SK-N-SH (cell line): ENCODE measurements around the gene AQP1. TPM values are rescaled to one million over a fixed set of nuclear protein-coding genes. Genes with fewer than 3 reads are reported as not detected.

Source experiments
- CTCF ChIA-PET: fragments of 300-600, 350-600 bp; formaldehyde crosslinking; extraction: SDS; loops from one replicate; lab custom pipeline; 2021; lab: Yijun Ruan, JAX
- POLR2A ChIA-PET: fragments of 350-600 bp; sonication (Branson Sonifier 250); formaldehyde crosslinking; extraction: SDS; loops from one replicate; lab custom pipeline; 2020; ENCODE audit warnings: antibody characterized with exemption, inconsistent platforms; lab: Yijun Ruan, JAX
- DNase-seq: peaks from one replicate; pipeline ENCODE4 v3.0.0; 2012
- H2AFZ ChIP-seq: fragments of 200-600 bp; sonication (generic); 2 replicates; pipeline ENCODE4 v1.8.1; 2016; ENCODE audit warnings: antibody characterized with exemption, mild to moderate bottlenecking, low read depth
- H3F3A ChIP-seq: fragments of 200-600 bp; sonication (generic); replicated peaks from 2 replicates; pipeline ENCODE3; 2016; ENCODE audit warnings: antibody characterized with exemption, mild to moderate bottlenecking; ENCODE audit not compliant: insufficient read depth
- H3K27ac ChIP-seq, 2 experiments: fragments of 200-500 bp in 1 of 2; fragments of 200-600 bp in 1 of 2; sonication (Bioruptor generic) in 1 of 2; sonication (generic), shearing (Covaris generic) in 1 of 2; 2 replicates each; pipeline versions ENCODE4 v1.5.1 to v1.6.1; 2014 to 2016; ENCODE audit warnings: low read depth in 2 of 2, inconsistent platforms in 1 of 2, low read length in 1 of 2, mild to moderate bottlenecking in 1 of 2, mixed read lengths in 1 of 2
- H3K27me3 ChIP-seq: fragments of 200-600 bp; sonication (generic), shearing (Covaris generic); 2 replicates; pipeline ENCODE4 v1.6.1; 2016; ENCODE audit warnings: mixed run types; ENCODE audit not compliant: insufficient read depth
- H3K36me3 ChIP-seq, 2 experiments: fragments of 200-500 bp in 1 of 2; fragments of 200-600 bp in 1 of 2; sonication (Bioruptor generic) in 1 of 2; sonication (generic) in 1 of 2; replicated peaks in 1 of 2; 2 replicates each; pipeline versions ENCODE3 to v1.5.1; 2014 to 2016; ENCODE audit warnings: low read length in 1 of 2, mild to moderate bottlenecking in 1 of 2; ENCODE audit not compliant: insufficient read depth in 2 of 2, control insufficient read depth in 1 of 2
- H3K4me1 ChIP-seq, 2 experiments: fragments of 200-500 bp in 1 of 2; fragments of 200-600 bp in 1 of 2; sonication (Bioruptor generic) in 1 of 2; sonication (generic), shearing (Covaris generic) in 1 of 2; 2 replicates each; pipeline versions ENCODE4 v1.5.1 to v1.6.1; 2014 to 2016; ENCODE audit warnings: low read depth in 1 of 2, low read length in 1 of 2, mixed run types in 1 of 2; ENCODE audit not compliant: insufficient read depth in 2 of 2, control insufficient read depth in 1 of 2
- H3K4me2 ChIP-seq: fragments of 200-600 bp; sonication (generic), shearing (Covaris generic); 2 replicates; pipeline ENCODE4 v1.6.1; 2017; ENCODE audit warnings: mixed run types
- H3K4me3 ChIP-seq, 2 experiments: fragments of 200-500 bp in 1 of 2; fragments of 200-600 bp in 1 of 2; sonication (Bioruptor generic) in 1 of 2; sonication (generic), shearing (Covaris generic) in 1 of 2; 2 replicates each; pipeline versions ENCODE4 v1.5.1 to v1.8.1; 2014 to 2016; ENCODE audit warnings: low read depth in 2 of 2, inconsistent platforms in 1 of 2, low read length in 1 of 2, mild to moderate bottlenecking in 1 of 2, mixed read lengths in 1 of 2, moderate library complexity in 1 of 2
- H3K79me2 ChIP-seq: fragments of 200-600 bp; sonication (generic); 2 replicates; pipeline ENCODE4 v1.8.1; 2017; ENCODE audit warnings: mild to moderate bottlenecking; ENCODE audit not compliant: insufficient read depth
- H3K9ac ChIP-seq: fragments of 200-600 bp; sonication (generic); 2 replicates; pipeline ENCODE4 v1.6.1; 2017; ENCODE audit warnings: mixed run types
- H3K9me2 ChIP-seq: fragments of 200-600 bp; sonication (generic); 2 replicates; pipeline ENCODE4 v1.6.1; 2017; ENCODE audit warnings: mixed run types
- H3K9me3 ChIP-seq: fragments of 200-600 bp; sonication (generic); 2 replicates; pipeline ENCODE4 v1.6.1; 2017; ENCODE audit warnings: mixed run types, mild to moderate bottlenecking, moderate library complexity
- H4K20me1 ChIP-seq: fragments of 200-600 bp; sonication (generic); 2 replicates; pipeline ENCODE4 v1.6.1; 2017; ENCODE audit warnings: mild to moderate bottlenecking, mixed run types; ENCODE audit not compliant: insufficient read depth
- EP300 ChIP-seq, 2 experiments: IDR thresholded peaks; 2 replicates each; pipeline versions ENCODE4 v1.4.0 to v1.6.1; 2012; ENCODE audit warnings: borderline replicate concordance in 1 of 2, low read depth in 1 of 2, low read length in 1 of 2
- FOXM1 ChIP-seq: IDR thresholded peaks from 2 replicates; pipeline ENCODE4 v1.4.0; 2012; ENCODE audit warnings: low read depth, mild to moderate bottlenecking
- JUND ChIP-seq: IDR thresholded peaks from 2 replicates; pipeline ENCODE4 v1.4.0; 2012
- MXI1 ChIP-seq: IDR thresholded peaks from 2 replicates; pipeline ENCODE4 v1.6.1; 2012; ENCODE audit warnings: mild to moderate bottlenecking, low read depth, low read length, improper control_type of control experiment
- RXRA ChIP-seq: IDR thresholded peaks from 2 replicates; pipeline ENCODE4 v1.4.0; 2012; ENCODE audit warnings: low read depth, mild to moderate bottlenecking, borderline replicate concordance
- TAF1 ChIP-seq: IDR thresholded peaks from 2 replicates; pipeline ENCODE4 v1.6.1; 2012; ENCODE audit warnings: low read depth, mild to moderate bottlenecking, low read length, moderate library complexity, borderline replicate concordance
- TEAD4 ChIP-seq: IDR thresholded peaks from 2 replicates; pipeline ENCODE4 v1.4.0; 2012; ENCODE audit warnings: mild to moderate bottlenecking, borderline replicate concordance; ENCODE audit not compliant: insufficient read depth
- WGBS: methylation state at CpG from one replicate; pipeline ENCODE4 v1.1.6; 2017; ENCODE audit warnings: low lambda C conversion rate; 5-methylcytosine and 5-hydroxymethylcytosine counted together
- polyA plus RNA-seq, 3 experiments: library from polyadenylated mRNA; depleted of rRNA; stranded (reverse); fragments of >200 nt; gene quantifications; 2 replicates each; pipeline ENCODE4 v1.2.3, GENCODE V29; 2012
- TF ChIP-seq, protein P1 (sequence below): IDR thresholded peaks from 2 replicates; pipeline ENCODE4 v1.4.0; 2012; ENCODE audit warnings: low read depth, borderline replicate concordance
- TF ChIP-seq, protein P2 (sequence below): IDR thresholded peaks from 2 replicates; pipeline ENCODE4 v1.6.1; 2012; ENCODE audit warnings: mild to moderate bottlenecking, low read depth, low read length, moderate library complexity
- TF ChIP-seq, protein P3 (sequence below): IDR thresholded peaks from 2 replicates; pipeline ENCODE4 v1.4.0; 2012; ENCODE audit warnings: low read depth
- TF ChIP-seq, protein P4 (sequence below): fragments of 150-350 bp; IDR thresholded peaks from 2 replicates; pipeline ENCODE4 v1.6.1; 2016; ENCODE audit warnings: mild to moderate bottlenecking, low read depth, low read length

AQP1 gene
- polyA plus RNA-seq, 1 of the 3 experiments (the other 2 are of a cell fraction), result 1.7 TPM

DNA sequence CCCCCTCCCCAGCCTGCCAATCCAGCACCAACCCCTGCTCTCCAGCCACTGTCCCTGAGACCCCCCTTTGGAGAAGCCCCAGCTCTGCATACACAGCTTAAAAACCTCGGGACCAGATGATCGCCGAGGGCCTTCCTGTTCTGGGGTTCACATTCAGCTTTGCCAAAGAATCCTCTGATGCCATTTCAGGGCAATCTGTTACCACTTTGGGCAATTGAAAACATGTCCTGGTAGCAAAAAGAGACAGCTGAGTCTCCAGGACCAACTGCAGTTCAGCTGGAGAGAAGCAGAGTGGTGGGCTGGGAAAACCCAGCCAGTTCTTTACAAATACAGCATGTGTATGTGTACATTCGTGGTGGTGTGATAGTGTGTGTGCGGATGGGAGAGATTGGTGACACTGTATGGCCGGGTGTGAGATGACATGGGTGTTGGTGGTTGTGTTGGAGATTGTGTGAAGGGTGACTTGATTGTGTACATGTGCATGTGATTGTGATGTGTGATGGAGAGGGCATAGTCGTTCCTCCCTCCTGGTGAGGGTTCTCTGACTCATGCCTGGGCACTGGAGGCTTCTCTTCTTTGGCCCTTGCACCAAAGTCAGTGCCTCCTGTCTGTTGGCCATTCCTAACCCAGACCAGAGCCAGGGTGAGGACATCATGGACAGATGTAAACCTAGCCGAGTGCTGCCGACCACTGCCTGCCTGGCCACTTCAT lies 48.5 kb upstream of the AQP1 start:
- DNase-seq, result peak; percentile 58
- H3K9me2 ChIP-seq, result no peaks in the 10 kb centered on the region
- H3F3A ChIP-seq, result no peaks in the 10 kb centered on the region
- WGBS, result 83% methylated on average over 9 of the region's 9 CpGs
- H3K27me3 ChIP-seq, result no peaks in the 10 kb centered on the region
- H3K36me3 ChIP-seq, result peaks cover 0 to 2% of the 10 kb centered on the region in 2 experiments
- H3K4me2 ChIP-seq, result no peak overlapping the region
- H3K27ac ChIP-seq, result peak overlapping the region in 1 of 2 experiments; percentile 61; a peak in 1 of 4 replicates
- no peak overlapping the region for H3K4me3 ChIP-seq
- no peak overlapping the region for H2AFZ ChIP-seq
- no peaks in the 10 kb centered on the region for H3K79me2 ChIP-seq
- no peaks in the 10 kb centered on the region for H3K9me3 ChIP-seq
- POLR2A ChIA-PET, result interaction anchor here (1.0 kb wide), 1 partner anchor 14 kb away, joined by 4 read pairs; no protein-coding TSS in a partner anchor
- no peak overlapping the region for H3K9ac ChIP-seq
- H4K20me1 ChIP-seq, result no peaks in the 10 kb centered on the region
- H3K4me1 ChIP-seq, result peaks cover 0 to 48% of the 10 kb centered on the region in 2 experiments; a peak in 2 of 4 replicates
- CTCF ChIA-PET, result interaction anchor here (1.0 to 4.7 kb wide), 4 partner anchors 9 to 259 kb away, joined by 3 to 21 read pairs (median 6); no protein-coding TSS in a partner anchor
- no peak for TF ChIP-seq TAF1
- no peak for TF ChIP-seq JUND
- peak in 1 of 2 experiments; percentile 47; a peak in 1 of 4 replicates for TF ChIP-seq EP300 (IDR thresholded peaks at IDR 0.05; ENCODE audit: borderline replicate concordance in 1 of 2, low read depth in 1 of 2, low read length in 1 of 2)

DNA sequence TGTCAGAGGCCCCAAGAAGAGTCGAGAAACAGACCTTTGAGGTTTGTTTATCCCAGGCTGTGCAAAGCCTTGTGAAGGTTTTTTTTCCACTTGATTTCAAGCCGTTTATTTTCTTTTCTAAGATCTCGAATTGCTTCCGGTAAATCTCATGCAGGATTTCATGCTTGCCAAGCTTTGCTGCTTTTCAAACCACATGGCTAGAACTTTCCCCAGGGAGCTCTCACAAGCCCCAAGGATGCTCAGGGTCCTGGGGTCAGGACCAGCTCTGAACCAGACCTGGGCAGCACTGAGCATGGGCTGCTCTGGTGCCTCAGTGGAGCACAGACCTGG lies 48.0 kb upstream of the AQP1 start:
- Histone ChIP-seq H3K9me3 (no peaks in the 10 kb centered on the region), H3K4me3 (no peak overlapping the region), H3K4me1 (peaks cover 0 to 49% of the 10 kb centered on the region in 2 experiments; a peak in 2 of 4 replicates), H3F3A (no peaks in the 10 kb centered on the region), H3K27ac (no peak overlapping the region; a peak in 1 of 4 replicates), H3K9me2 (no peaks in the 10 kb centered on the region), H3K79me2 (no peaks in the 10 kb centered on the region), H3K9ac (no peak overlapping the region), H2AFZ (no peak overlapping the region), H4K20me1 (no peaks in the 10 kb centered on the region), H3K36me3 (peaks cover 0 to 2% of the 10 kb centered on the region in 2 experiments), H3K4me2 (no peak overlapping the region), H3K27me3 (no peaks in the 10 kb centered on the region)
- no peak for DNase-seq
- ChIA-PET CTCF (interaction anchor here (1.1 to 1.7 kb wide), 4 partner anchors 10 to 259 kb away, joined by 3 to 7 read pairs (median 5); no protein-coding TSS in a partner anchor), POLR2A (no interaction called here)
- no peak for TF ChIP-seq MXI1
- TF ChIP-seq TEAD4, result no peak
- TF ChIP-seq EP300 (IDR thresholded peaks at IDR 0.05; ENCODE audit: borderline replicate concordance in 1 of 2, low read depth in 1 of 2, low read length in 1 of 2), result no peak
- TF ChIP-seq, protein P1, sequence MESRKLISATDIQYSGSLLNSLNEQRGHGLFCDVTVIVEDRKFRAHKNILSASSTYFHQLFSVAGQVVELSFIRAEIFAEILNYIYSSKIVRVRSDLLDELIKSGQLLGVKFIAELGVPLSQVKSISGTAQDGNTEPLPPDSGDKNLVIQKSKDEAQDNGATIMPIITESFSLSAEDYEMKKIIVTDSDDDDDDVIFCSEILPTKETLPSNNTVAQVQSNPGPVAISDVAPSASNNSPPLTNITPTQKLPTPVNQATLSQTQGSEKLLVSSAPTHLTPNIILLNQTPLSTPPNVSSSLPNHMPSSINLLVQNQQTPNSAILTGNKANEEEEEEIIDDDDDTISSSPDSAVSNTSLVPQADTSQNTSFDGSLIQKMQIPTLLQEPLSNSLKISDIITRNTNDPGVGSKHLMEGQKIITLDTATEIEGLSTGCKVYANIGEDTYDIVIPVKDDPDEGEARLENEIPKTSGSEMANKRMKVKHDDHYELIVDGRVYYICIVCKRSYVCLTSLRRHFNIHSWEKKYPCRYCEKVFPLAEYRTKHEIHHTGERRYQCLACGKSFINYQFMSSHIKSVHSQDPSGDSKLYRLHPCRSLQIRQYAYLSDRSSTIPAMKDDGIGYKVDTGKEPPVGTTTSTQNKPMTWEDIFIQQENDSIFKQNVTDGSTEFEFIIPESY, result no peak
- TF ChIP-seq, protein P2, sequence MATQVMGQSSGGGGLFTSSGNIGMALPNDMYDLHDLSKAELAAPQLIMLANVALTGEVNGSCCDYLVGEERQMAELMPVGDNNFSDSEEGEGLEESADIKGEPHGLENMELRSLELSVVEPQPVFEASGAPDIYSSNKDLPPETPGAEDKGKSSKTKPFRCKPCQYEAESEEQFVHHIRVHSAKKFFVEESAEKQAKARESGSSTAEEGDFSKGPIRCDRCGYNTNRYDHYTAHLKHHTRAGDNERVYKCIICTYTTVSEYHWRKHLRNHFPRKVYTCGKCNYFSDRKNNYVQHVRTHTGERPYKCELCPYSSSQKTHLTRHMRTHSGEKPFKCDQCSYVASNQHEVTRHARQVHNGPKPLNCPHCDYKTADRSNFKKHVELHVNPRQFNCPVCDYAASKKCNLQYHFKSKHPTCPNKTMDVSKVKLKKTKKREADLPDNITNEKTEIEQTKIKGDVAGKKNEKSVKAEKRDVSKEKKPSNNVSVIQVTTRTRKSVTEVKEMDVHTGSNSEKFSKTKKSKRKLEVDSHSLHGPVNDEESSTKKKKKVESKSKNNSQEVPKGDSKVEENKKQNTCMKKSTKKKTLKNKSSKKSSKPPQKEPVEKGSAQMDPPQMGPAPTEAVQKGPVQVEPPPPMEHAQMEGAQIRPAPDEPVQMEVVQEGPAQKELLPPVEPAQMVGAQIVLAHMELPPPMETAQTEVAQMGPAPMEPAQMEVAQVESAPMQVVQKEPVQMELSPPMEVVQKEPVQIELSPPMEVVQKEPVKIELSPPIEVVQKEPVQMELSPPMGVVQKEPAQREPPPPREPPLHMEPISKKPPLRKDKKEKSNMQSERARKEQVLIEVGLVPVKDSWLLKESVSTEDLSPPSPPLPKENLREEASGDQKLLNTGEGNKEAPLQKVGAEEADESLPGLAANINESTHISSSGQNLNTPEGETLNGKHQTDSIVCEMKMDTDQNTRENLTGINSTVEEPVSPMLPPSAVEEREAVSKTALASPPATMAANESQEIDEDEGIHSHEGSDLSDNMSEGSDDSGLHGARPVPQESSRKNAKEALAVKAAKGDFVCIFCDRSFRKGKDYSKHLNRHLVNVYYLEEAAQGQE, result no peak
- no peak for TF ChIP-seq FOXM1
- TF ChIP-seq, protein P3, sequence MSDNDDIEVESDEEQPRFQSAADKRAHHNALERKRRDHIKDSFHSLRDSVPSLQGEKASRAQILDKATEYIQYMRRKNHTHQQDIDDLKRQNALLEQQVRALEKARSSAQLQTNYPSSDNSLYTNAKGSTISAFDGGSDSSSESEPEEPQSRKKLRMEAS, result no peak
- no peak for TF ChIP-seq RXRA
- TF ChIP-seq, protein P4, sequence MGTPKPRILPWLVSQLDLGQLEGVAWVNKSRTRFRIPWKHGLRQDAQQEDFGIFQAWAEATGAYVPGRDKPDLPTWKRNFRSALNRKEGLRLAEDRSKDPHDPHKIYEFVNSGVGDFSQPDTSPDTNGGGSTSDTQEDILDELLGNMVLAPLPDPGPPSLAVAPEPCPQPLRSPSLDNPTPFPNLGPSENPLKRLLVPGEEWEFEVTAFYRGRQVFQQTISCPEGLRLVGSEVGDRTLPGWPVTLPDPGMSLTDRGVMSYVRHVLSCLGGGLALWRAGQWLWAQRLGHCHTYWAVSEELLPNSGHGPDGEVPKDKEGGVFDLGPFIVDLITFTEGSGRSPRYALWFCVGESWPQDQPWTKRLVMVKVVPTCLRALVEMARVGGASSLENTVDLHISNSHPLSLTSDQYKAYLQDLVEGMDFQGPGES, result no peak
- whole genome bisulfite sequencing, result 87% methylated on average over 4 of the region's 4 CpGs
